HEK293T (cell line): ENCODE data around the gene HIVEP3.

ENCODE experiments used
- CTCF ChIA-PET: fragments of 350-600 bp; formaldehyde crosslinking; extraction: SDS; loops from one replicate; lab custom pipeline; 2021; ENCODE audit warnings: antibody characterized with exemption, inconsistent platforms; lab: Yijun Ruan, JAX
- POLR2A ChIA-PET: fragments of 350-600 bp; formaldehyde crosslinking; extraction: SDS; loops from one replicate; lab custom pipeline; 2020; ENCODE audit warnings: antibody characterized with exemption, inconsistent platforms; lab: Yijun Ruan, JAX
- DNase-seq: peaks from one replicate; pipeline ENCODE4 v3.0.0; 2012; ENCODE audit warnings: mixed read lengths; ENCODE audit errors: extremely low spot score
- ARNT ChIP-seq: fragments of 450-650 bp; IDR thresholded peaks from 2 replicates; pipeline ENCODE4 v1.6.1; 2017; ENCODE audit warnings: mild to moderate bottlenecking
- BHLHE40 ChIP-seq: fragments of 450-650 bp; IDR thresholded peaks from 2 replicates; pipeline ENCODE4 v1.6.1; 2016; ENCODE audit warnings: mild to moderate bottlenecking, moderate library complexity, borderline replicate concordance
- CTBP1 ChIP-seq: fragments of 450-650 bp; IDR thresholded peaks from 2 replicates; pipeline ENCODE4 v1.6.1; 2016; ENCODE audit warnings: borderline replicate concordance
- ELF4 ChIP-seq: fragments of 450-650 bp; IDR thresholded peaks from 2 replicates; pipeline ENCODE4 v1.6.1; 2017; ENCODE audit warnings: antibody characterized with exemption
- FOXA1 ChIP-seq: fragments of 450-650 bp; IDR thresholded peaks from 2 replicates; pipeline ENCODE4 v1.6.1; 2016; ENCODE audit warnings: mild to moderate bottlenecking
- FOXK2 ChIP-seq: fragments of 450-650 bp; IDR thresholded peaks from 2 replicates; pipeline ENCODE4 v1.6.1; 2016; ENCODE audit warnings: mild to moderate bottlenecking
- FOXM1 ChIP-seq: fragments of 450-650 bp; IDR thresholded peaks from 2 replicates; pipeline ENCODE4 v1.6.1; 2017; ENCODE audit warnings: mild to moderate bottlenecking, borderline replicate concordance
- HDGF ChIP-seq: fragments of 450-650 bp; IDR thresholded peaks from 2 replicates; pipeline ENCODE4 v1.6.1; 2017; ENCODE audit warnings: antibody characterized with exemption, borderline replicate concordance
- L3MBTL2 ChIP-seq: fragments of 450-650 bp; conservative IDR thresholded peaks from 2 replicates; pipeline ENCODE4 v1.6.1; 2016; ENCODE audit warnings: mild to moderate bottlenecking
- LEF1 ChIP-seq: fragments of 450-650 bp; IDR thresholded peaks from 2 replicates; pipeline ENCODE4 v1.6.1; 2017; ENCODE audit warnings: mild to moderate bottlenecking, borderline replicate concordance
- NFRKB ChIP-seq: fragments of 450-650 bp; IDR thresholded peaks from 2 replicates; pipeline ENCODE4 v1.6.1; 2016; ENCODE audit warnings: mild to moderate bottlenecking, moderate library complexity
- PKNOX1 ChIP-seq: fragments of 450-650 bp; IDR thresholded peaks from 2 replicates; pipeline ENCODE4 v1.6.1; 2016
- SP1 ChIP-seq: fragments of 450-650 bp; IDR thresholded peaks from 2 replicates; pipeline ENCODE4 v1.6.1; 2017
- SUZ12 ChIP-seq: fragments of 450-650 bp; IDR thresholded peaks from 2 replicates; pipeline ENCODE4 v1.6.1; 2016; ENCODE audit warnings: mild to moderate bottlenecking
- TARDBP ChIP-seq: fragments of 450-650 bp; IDR thresholded peaks from 2 replicates; pipeline ENCODE4 v1.6.1; 2016
- ZNF384 ChIP-seq: fragments of 450-650 bp; IDR thresholded peaks from 2 replicates; pipeline ENCODE4 v1.6.1; 2016

HIVEP3 gene

GRCh38 chr1:41799205-41799604 lies 119.5 kb downstream of the HIVEP3 start:
- TF ChIP-seq FOXK2 (no peak), FOXM1 (no peak), NFRKB (no peak), FOXA1 (no peak), LEF1 (no peak), CTBP1 (no peak), SP1 (no peak), SUZ12 (no peak), PKNOX1 (no peak), HDGF (no peak), ELF4 (no peak), BHLHE40 (no peak)
- POLR2A ChIA-PET = no interaction called here
- CTCF ChIA-PET = no interaction called here
- no peak for DNase-seq

GRCh38 chr1:41795205-41795762 lies 123.4 kb downstream of the HIVEP3 start:
- no peak for TF ChIP-seq SP1
- no peak for DNase-seq
- CTCF ChIA-PET = interaction anchor here (0.9 kb wide), 1 partner anchor 11 kb away, joined by 3 read pairs; no protein-coding TSS in a partner anchor

GRCh38 chr1:41794031-41794430 lies 124.7 kb downstream of the HIVEP3 start:
- TF ChIP-seq LEF1 = no peak
- ChIA-PET POLR2A (no interaction called here), CTCF (no interaction called here)
- no peak for DNase-seq

More at GRCh38 chr1:41795205-41795762, 123.4 kb downstream of the HIVEP3 start:
- POLR2A ChIA-PET = no interaction called here

GRCh38 chr1:41792485-41792770 lies 126.3 kb downstream of the HIVEP3 start:
- ChIA-PET CTCF (no interaction called here), POLR2A (no interaction called here)
- DNase-seq = no peak
- TF ChIP-seq L3MBTL2 = no peak

GRCh38 chr1:41791667-41792484 lies 126.8 kb downstream of the HIVEP3 start:
- CTCF ChIA-PET = no interaction called here
- POLR2A ChIA-PET = no interaction called here
- TF ChIP-seq ARNT (no peak), LEF1 (no peak), PKNOX1 (no peak), CTBP1 (no peak), TARDBP (no peak), NFRKB (no peak), BHLHE40 (no peak), ELF4 (no peak), HDGF (no peak)
- DNase-seq = no peak

- no peak for TF ChIP-seq PKNOX1
- TF ChIP-seq ZNF384 = no peak
- TF ChIP-seq FOXM1 = no peak
- TF ChIP-seq FOXK2 = no peak
- TF ChIP-seq L3MBTL2 = no peak
- no peak for TF ChIP-seq ELF4
- no peak for TF ChIP-seq FOXA1
- CTCF ChIA-PET = no interaction called here
- DNase-seq = no peak
- POLR2A ChIA-PET = no interaction called here
Observed at GRCh38 chr1:41790351-41790750, 128.4 kb downstream of the HIVEP3 start.

GRCh38 chr1:41789661-41790330 lies 128.9 kb downstream of the HIVEP3 start:
- no peak for DNase-seq
- POLR2A ChIA-PET = no interaction called here
- TF ChIP-seq SP1 (no peak), LEF1 (no peak), TARDBP (no peak), ZNF384 (no peak)
- CTCF ChIA-PET = no interaction called here

GRCh38 chr1:41788427-41788826 lies 130.3 kb downstream of the HIVEP3 start:
- DNase-seq = no peak
- CTCF ChIA-PET = no interaction called here
- TF ChIP-seq FOXM1 = no peak
- no peak for TF ChIP-seq FOXK2
- no peak for TF ChIP-seq NFRKB
- no peak for TF ChIP-seq FOXA1
- no peak for TF ChIP-seq ZNF384
- no peak for TF ChIP-seq L3MBTL2
- POLR2A ChIA-PET = no interaction called here
